WI38 (cell line): Measurements from ENCODE around the gene MBLAC1.

ENCODE experiments used
- H3K4me3 ChIP-seq: 2 replicates; pipeline ENCODE4 v1.5.1; 2011; ENCODE audit warnings: low read depth, mild to moderate bottlenecking, control low read depth, low read length
- CTCF ChIP-seq: IDR thresholded peaks from 2 replicates; pipeline ENCODE4 v1.5.1; 2012; ENCODE audit warnings: low read depth, mild to moderate bottlenecking, control low read depth, low read length

The MBLAC1 gene

GRCh38 chr7:100157069-100157333, 30.2 kb downstream of the MBLAC1 start:
- peak overlapping the region; percentile 71; the same call in 1 of the 2 replicates for H3K4me3 ChIP-seq
- no peak for TF ChIP-seq CTCF

GRCh38 chr7:100157334-100158228, 30.8 kb downstream of the MBLAC1 start:
- TF ChIP-seq CTCF: no peak
- peak overlapping the region; percentile 71 for H3K4me3 ChIP-seq

GRCh38 chr7:100158229-100159098, 31.7 kb downstream of the MBLAC1 start, which contains the start of gene TRAPPC14:
TRAPPC14 (minus strand) TSS chr7:100158723; CDS start chr7:100158499, 224 bp downstream.
- peak within 1 kb of the TSS; percentile 71 for H3K4me3 ChIP-seq
- no peak for TF ChIP-seq CTCF

GRCh38 chr7:100159099-100159623, 32.4 kb downstream of the MBLAC1 start:
- peak overlapping the region; percentile 71 for H3K4me3 ChIP-seq
- TF ChIP-seq CTCF: no peak

GRCh38 chr7:100160067-100160466, 33.3 kb downstream of the MBLAC1 start:
- TF ChIP-seq CTCF: no peak
- no peak overlapping the region for H3K4me3 ChIP-seq

- H3K4me3 ChIP-seq: no peak overlapping the region
- no peak for TF ChIP-seq CTCF
These were observed 36.3 kb downstream of the MBLAC1 start for GRCh38 chr7:100163006-100163531.
